ENCODE measurements around the gene FBXO17. TPM values are rescaled to one million over a fixed set of nuclear protein-coding genes. Genes with fewer than 3 reads are reported as not detected.

The FBXO17 gene
- total and polyA plus RNA-seq, 4 donors = 19.7 to 31.9 (median 23.4) TPM

DNA sequence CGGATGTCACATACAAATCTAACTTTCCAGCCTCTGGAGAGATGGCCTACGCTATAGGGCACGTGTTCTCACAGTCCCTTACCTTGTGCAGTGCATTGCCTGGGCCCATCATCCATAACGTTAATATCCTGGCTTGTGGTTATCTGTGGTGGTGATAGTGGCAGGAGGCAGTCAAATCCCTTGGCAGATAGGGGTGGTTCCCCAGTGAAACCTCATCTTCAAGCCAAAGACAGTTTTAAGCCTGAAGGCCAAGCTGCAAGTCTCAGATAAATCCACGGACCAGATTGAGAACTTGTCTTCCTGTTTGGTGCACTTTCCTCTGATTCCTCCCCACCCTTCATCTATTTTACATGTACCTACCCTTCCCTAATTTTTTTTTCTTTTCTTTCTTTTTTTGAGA, 4.3 kb upstream of the FBXO17 start:
- no peak for TF ChIP-seq RXRA (IDR thresholded peaks at IDR 0.05)
- no peak for TF ChIP-seq REST (IDR thresholded peaks at IDR 0.05)
- no peak for TF ChIP-seq MAX (IDR thresholded peaks at IDR 0.05)
- TF ChIP-seq FOXA1 (IDR thresholded peaks at IDR 0.05) = no peak
- no peak for TF ChIP-seq ZBTB33 (IDR thresholded peaks at IDR 0.05)
- no peak for TF ChIP-seq GABPA (IDR thresholded peaks at IDR 0.05 in 1 of 2, conservative IDR thresholded peaks at IDR 0.05 in 1 of 2)
- no peak for TF ChIP-seq HNF4A (conservative IDR thresholded peaks at IDR 0.05)
- TF ChIP-seq RAD21 (IDR thresholded peaks at IDR 0.05) = no peak
- no peak for TF ChIP-seq HNF4G (IDR thresholded peaks at IDR 0.05)
- no peaks in the 10 kb centered on the region for H3K36me3 ChIP-seq (ENCODE audit: control insufficient read depth in 4 of 4, insufficient read depth in 3 of 4, low read depth in 1 of 4, low read length in 3 of 4)
- no peak overlapping the region for H3K9ac ChIP-seq (ENCODE audit: low read depth in 1 of 2, low read length in 2 of 2)
- DNase-seq (ENCODE audit: low spot score) = no peak
- H3K4me3 ChIP-seq (ENCODE audit: low read depth in 1 of 3, low read length in 3 of 3) = peak overlapping the region in 1 of 3 donors; percentile 41
- H3K27ac ChIP-seq (ENCODE audit: low read depth in 1 of 2, low read length in 2 of 2) = no peak overlapping the region
- H3K27me3 ChIP-seq (ENCODE audit: control insufficient read depth in 4 of 4, insufficient read depth in 4 of 4, low read length in 3 of 4) = no peaks in the 10 kb centered on the region
- H3K9me3 ChIP-seq (ENCODE audit: control insufficient read depth in 4 of 4, low read length in 3 of 4) = peaks cover 0 to 3% (median 0%) of the 10 kb centered on the region in 4 donors
- H3K4me1 ChIP-seq (ENCODE audit: control insufficient read depth in 4 of 4, insufficient read depth in 4 of 4, low read length in 3 of 4) = peaks cover 7 to 39% (median 25%) of the 10 kb centered on the region in 4 donors
- 78% methylated on average over 5 of the region's 5 CpGs for WGBS

- no peak for DNase-seq (ENCODE audit: low spot score)
- H3K27me3 ChIP-seq (ENCODE audit: control insufficient read depth in 4 of 4, insufficient read depth in 4 of 4, low read length in 3 of 4) = no peaks in the 10 kb centered on the region
- H3K4me1 ChIP-seq (ENCODE audit: control insufficient read depth in 4 of 4, insufficient read depth in 4 of 4, low read length in 3 of 4) = peaks cover 9 to 44% (median 27%) of the 10 kb centered on the region in 4 donors
- peak overlapping the region; percentile 88 to 91 for H3K27ac ChIP-seq (ENCODE audit: low read depth in 1 of 2, low read length in 2 of 2)
- H3K9me3 ChIP-seq (ENCODE audit: control insufficient read depth in 4 of 4, low read length in 3 of 4) = peaks cover 0 to 3% (median 0%) of the 10 kb centered on the region in 4 donors
- H3K36me3 ChIP-seq (ENCODE audit: control insufficient read depth in 4 of 4, insufficient read depth in 3 of 4, low read depth in 1 of 4, low read length in 3 of 4) = no peaks in the 10 kb centered on the region
- 43% methylated on average over 3 of the region's 3 CpGs for WGBS
- TF ChIP-seq YY1 (IDR thresholded peaks at IDR 0.05) (no peak), HNF4A (conservative IDR thresholded peaks at IDR 0.05) (peak; percentile 16 to 24), FOXA2 (IDR thresholded peaks at IDR 0.05) (peak; percentile 32), SP1 (IDR thresholded peaks at IDR 0.05) (peak; percentile 10), RXRA (IDR thresholded peaks at IDR 0.05) (peak; percentile 22 to 30)
- TF ChIP-seq, protein P1, sequence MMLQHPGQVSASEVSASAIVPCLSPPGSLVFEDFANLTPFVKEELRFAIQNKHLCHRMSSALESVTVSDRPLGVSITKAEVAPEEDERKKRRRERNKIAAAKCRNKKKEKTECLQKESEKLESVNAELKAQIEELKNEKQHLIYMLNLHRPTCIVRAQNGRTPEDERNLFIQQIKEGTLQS (IDR thresholded peaks at IDR 0.05) = no peak
- no peak overlapping the region for H3K9ac ChIP-seq (ENCODE audit: low read depth in 1 of 2, low read length in 2 of 2)
- no peak overlapping the region for H3K4me3 ChIP-seq (ENCODE audit: low read depth in 1 of 3, low read length in 3 of 3)
Observed at GRCh38 chr19:38978326-38978689, 2.8 kb upstream of the FBXO17 start.
